WTC11 (cell line): ENCODE measurements around the gene ZNF518A. TPM values are rescaled to one million over a fixed set of nuclear protein-coding genes. Genes with fewer than 3 reads are reported as not detected.

ENCODE experiments used
- ATAC-seq: fragments of 200-7000 bp; cut with Tn5 transposase; 2 replicates; pipeline ENCODE4 v1.10.0; 2021; ENCODE audit warnings: mild to moderate bottlenecking, moderate library complexity
- CTCF ChIA-PET: fragments of 300-600 bp; sonication (Branson Sonifier 250); formaldehyde crosslinking; loops from one replicate; lab custom pipeline; 2021; ENCODE audit warnings: antibody characterized with exemption; lab: Charles Lee
- POLR2A ChIA-PET: fragments of 350-600 bp; sonication (Branson Sonifier 250); formaldehyde crosslinking; loops from one replicate; lab custom pipeline; 2021; ENCODE audit warnings: antibody characterized with exemption; lab: Charles Lee
- DNase-seq: peaks from one replicate; pipeline ENCODE4 v3.0.0; 2021; ENCODE audit warnings: low spot score
- H3K27ac Mint-ChIP-seq: 2 replicates; pipeline ENCODE4 v1.8.0; 2021; ENCODE audit warnings: mixed read lengths
- H3K27me3 Mint-ChIP-seq: 2 replicates; pipeline ENCODE4 v1.8.0; 2021; ENCODE audit warnings: low read depth, mild to moderate bottlenecking, moderate library complexity, mixed read lengths
- H3K36me3 Mint-ChIP-seq: 2 replicates; pipeline ENCODE4 v1.8.0; 2021; ENCODE audit warnings: mixed read lengths
- H3K4me1 Mint-ChIP-seq: 2 replicates; pipeline ENCODE4 v1.8.0; 2022; ENCODE audit warnings: mixed read lengths
- H3K4me3 Mint-ChIP-seq: 2 replicates; pipeline ENCODE4 v1.8.0; 2021; ENCODE audit warnings: mild to moderate bottlenecking, moderate library complexity, mixed read lengths
- H3K9me3 Mint-ChIP-seq: 2 replicates; pipeline ENCODE4 v1.8.0; 2021; ENCODE audit warnings: mixed read lengths
- AFF4 ChIP-seq: sonication (generic); formaldehyde crosslinking; IDR thresholded peaks from 2 replicates; pipeline ENCODE4 v1.8.1; 2023; ENCODE audit warnings: mild to moderate bottlenecking, missing genetic modification reagents, borderline replicate concordance
- CREM ChIP-seq: sonication (generic); formaldehyde crosslinking; IDR thresholded peaks from 2 replicates; pipeline ENCODE4 v1.8.1; 2022; ENCODE audit warnings: mild to moderate bottlenecking, missing genetic modification reagents, moderate library complexity
- FOXK1 ChIP-seq: sonication (generic); formaldehyde crosslinking; IDR thresholded peaks from 2 replicates; pipeline ENCODE4 v1.8.0; 2022; ENCODE audit warnings: mild to moderate bottlenecking, moderate library complexity, missing genetic modification reagents
- MAX ChIP-seq: sonication (generic); formaldehyde crosslinking; IDR thresholded peaks from 2 replicates; pipeline ENCODE4 v1.8.0; 2022; ENCODE audit warnings: mild to moderate bottlenecking, missing genetic modification reagents
- NFYB ChIP-seq: sonication (generic); formaldehyde crosslinking; conservative IDR thresholded peaks from 2 replicates; pipeline ENCODE4 v1.8.0; 2022; ENCODE audit warnings: low read depth, missing genetic modification reagents
- PREB ChIP-seq: sonication (generic); formaldehyde crosslinking; IDR thresholded peaks from 2 replicates; pipeline ENCODE4 v1.8.1; 2022; ENCODE audit warnings: mild to moderate bottlenecking, missing genetic modification reagents, moderate library complexity, borderline replicate concordance
- RELA ChIP-seq: sonication (generic); formaldehyde crosslinking; IDR thresholded peaks from 2 replicates; pipeline ENCODE4 v1.8.1; 2022; ENCODE audit warnings: missing genetic modification reagents, mild to moderate bottlenecking, borderline replicate concordance
- TCF7 ChIP-seq: sonication (generic); formaldehyde crosslinking; IDR thresholded peaks from 2 replicates; pipeline ENCODE4 v1.8.0; 2022; ENCODE audit warnings: mild to moderate bottlenecking, low read depth, missing genetic modification reagents, moderate library complexity
- USF2 ChIP-seq: sonication (generic); formaldehyde crosslinking; IDR thresholded peaks from 2 replicates; pipeline ENCODE4 v1.8.1; 2023; ENCODE audit warnings: mild to moderate bottlenecking, missing genetic modification reagents, moderate library complexity
- ZMAT4 ChIP-seq: fragments of 250-450 bp; sonication (Bioruptor Pico); IDR thresholded peaks from 2 replicates; pipeline ENCODE4 v1.9.0; 2021; ENCODE audit warnings: mild to moderate bottlenecking
- ZNF121 ChIP-seq: sonication (generic); formaldehyde crosslinking; IDR thresholded peaks from 2 replicates; pipeline ENCODE4 v1.8.0; 2023; ENCODE audit warnings: missing genetic modification reagents
- ZNF263 ChIP-seq: sonication (generic); formaldehyde crosslinking; IDR thresholded peaks from 2 replicates; pipeline ENCODE4 v1.8.1; 2022; ENCODE audit warnings: low read depth, mild to moderate bottlenecking, moderate library complexity, missing genetic modification reagents
- ZNF317 ChIP-seq: sonication (generic); formaldehyde crosslinking; IDR thresholded peaks from 2 replicates; pipeline ENCODE4 v1.8.1; 2023; ENCODE audit warnings: low read depth, mild to moderate bottlenecking, moderate library complexity, missing genetic modification reagents, borderline replicate concordance
- total RNA-seq: library from RNA; stranded (reverse); gene quantifications from 3 replicates; pipeline ENCODE4 v1.2.3, GENCODE V29; 2021
- TF ChIP-seq, protein P1 (sequence below): sonication (generic); formaldehyde crosslinking; IDR thresholded peaks from 2 replicates; pipeline ENCODE4 v1.8.0; 2022; ENCODE audit warnings: mild to moderate bottlenecking, missing genetic modification reagents
- TF ChIP-seq, protein P2 (sequence below): sonication (generic); formaldehyde crosslinking; conservative IDR thresholded peaks from 2 replicates; pipeline ENCODE4 v1.8.1; 2023; ENCODE audit warnings: mild to moderate bottlenecking, low read depth, missing genetic modification reagents, moderate library complexity
- TF ChIP-seq, protein P3 (sequence below): fragments of 250-450 bp; sonication (Bioruptor Pico); IDR thresholded peaks from 2 replicates; pipeline ENCODE4 v1.9.0; 2021; ENCODE audit warnings: mild to moderate bottlenecking, borderline replicate concordance

ZNF518A gene
- total RNA-seq, 1 experiment from 2014 or later = 29.9 TPM

DNA sequence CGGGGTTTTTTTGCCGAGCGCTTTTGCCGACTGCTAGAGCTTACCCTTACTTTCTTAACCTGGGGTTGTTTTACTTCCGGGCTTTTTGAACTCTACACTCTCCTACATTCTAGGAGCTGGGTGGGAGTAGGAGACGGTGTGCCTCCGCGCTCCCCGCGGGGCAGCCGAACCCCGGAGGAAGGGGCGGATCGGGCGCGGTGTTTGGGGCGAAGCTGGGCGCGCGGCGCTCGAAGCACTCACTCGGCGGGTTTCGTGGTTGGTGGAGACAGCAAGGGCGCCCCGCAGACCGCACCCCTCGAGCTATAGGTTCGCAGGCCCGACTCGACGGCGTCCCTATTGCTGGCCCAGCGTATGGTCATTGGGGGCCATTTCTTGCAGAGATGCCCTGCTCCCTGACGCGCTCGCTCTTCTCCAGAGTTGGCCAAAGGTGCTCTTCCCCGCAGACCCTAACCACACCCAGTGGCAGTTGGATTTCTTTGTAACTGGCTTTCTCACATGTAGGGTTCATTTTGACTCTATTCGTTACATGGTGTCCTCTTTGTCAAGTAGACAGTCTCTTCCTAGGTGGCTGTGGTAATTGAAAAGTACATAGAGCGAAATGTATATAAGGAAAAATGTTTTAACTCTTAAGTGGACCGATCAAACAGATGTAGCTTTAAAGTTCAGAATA is 364 bp downstream of the ZNF518A start (continued):
- no peak for TF ChIP-seq AFF4 (CRISPR knock-in tag)
- TF ChIP-seq ZNF263 (CRISPR knock-in tag) = no peak
- peak; percentile 23; the same call in 1 of the 2 replicates for TF ChIP-seq ZNF121 (CRISPR knock-in tag)
- no peak for TF ChIP-seq ZMAT4 (CRISPR knock-in tag)
- TF ChIP-seq, protein P1, sequence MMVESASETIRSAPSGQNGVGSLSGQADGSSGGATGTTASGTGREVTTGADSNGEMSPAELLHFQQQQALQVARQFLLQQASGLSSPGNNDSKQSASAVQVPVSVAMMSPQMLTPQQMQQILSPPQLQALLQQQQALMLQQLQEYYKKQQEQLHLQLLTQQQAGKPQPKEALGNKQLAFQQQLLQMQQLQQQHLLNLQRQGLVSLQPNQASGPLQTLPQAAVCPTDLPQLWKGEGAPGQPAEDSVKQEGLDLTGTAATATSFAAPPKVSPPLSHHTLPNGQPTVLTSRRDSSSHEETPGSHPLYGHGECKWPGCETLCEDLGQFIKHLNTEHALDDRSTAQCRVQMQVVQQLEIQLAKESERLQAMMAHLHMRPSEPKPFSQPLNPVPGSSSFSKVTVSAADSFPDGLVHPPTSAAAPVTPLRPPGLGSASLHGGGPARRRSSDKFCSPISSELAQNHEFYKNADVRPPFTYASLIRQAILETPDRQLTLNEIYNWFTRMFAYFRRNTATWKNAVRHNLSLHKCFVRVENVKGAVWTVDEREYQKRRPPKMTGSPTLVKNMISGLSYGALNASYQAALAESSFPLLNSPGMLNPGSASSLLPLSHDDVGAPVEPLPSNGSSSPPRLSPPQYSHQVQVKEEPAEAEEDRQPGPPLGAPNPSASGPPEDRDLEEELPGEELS (CRISPR knock-in tag) = 0 out of 2 replicates have a peak, but pooled peaks have one; percentile 56

DNA sequence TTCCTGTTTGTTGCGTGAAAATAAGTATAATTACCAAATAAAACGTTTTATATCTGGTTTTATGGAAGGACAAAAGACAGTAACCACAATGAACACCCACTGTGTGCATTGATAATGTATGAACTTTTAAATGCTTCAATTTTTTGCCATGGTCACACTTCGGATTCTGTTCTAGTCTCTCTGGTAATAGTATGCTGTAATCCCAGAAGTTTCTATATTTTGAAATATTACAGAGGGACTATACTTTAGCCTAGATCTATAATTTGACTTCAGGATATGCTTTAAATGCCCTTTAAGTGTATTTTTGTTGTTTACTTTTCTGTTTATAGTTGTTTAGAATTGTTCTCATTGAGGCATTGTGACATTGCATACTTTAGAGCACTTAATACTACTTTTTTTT is 1.5 kb downstream of the ZNF518A start:
- ATAC-seq (no peak), DNase-seq (no peak)
- peak overlapping the region; percentile 87 for H3K4me3 Mint-ChIP-seq
- peaks cover 3% of the 10 kb centered on the region; the same call in 1 of the 2 replicates for H3K27me3 Mint-ChIP-seq
- CTCF ChIA-PET = no interaction called here
- H3K9me3 Mint-ChIP-seq = peaks cover 3% of the 10 kb centered on the region; the same call in 1 of the 2 replicates
- no peak for TF ChIP-seq USF2
- no peak for TF ChIP-seq NFYB (CRISPR knock-in tag)
- TF ChIP-seq, protein P2, sequence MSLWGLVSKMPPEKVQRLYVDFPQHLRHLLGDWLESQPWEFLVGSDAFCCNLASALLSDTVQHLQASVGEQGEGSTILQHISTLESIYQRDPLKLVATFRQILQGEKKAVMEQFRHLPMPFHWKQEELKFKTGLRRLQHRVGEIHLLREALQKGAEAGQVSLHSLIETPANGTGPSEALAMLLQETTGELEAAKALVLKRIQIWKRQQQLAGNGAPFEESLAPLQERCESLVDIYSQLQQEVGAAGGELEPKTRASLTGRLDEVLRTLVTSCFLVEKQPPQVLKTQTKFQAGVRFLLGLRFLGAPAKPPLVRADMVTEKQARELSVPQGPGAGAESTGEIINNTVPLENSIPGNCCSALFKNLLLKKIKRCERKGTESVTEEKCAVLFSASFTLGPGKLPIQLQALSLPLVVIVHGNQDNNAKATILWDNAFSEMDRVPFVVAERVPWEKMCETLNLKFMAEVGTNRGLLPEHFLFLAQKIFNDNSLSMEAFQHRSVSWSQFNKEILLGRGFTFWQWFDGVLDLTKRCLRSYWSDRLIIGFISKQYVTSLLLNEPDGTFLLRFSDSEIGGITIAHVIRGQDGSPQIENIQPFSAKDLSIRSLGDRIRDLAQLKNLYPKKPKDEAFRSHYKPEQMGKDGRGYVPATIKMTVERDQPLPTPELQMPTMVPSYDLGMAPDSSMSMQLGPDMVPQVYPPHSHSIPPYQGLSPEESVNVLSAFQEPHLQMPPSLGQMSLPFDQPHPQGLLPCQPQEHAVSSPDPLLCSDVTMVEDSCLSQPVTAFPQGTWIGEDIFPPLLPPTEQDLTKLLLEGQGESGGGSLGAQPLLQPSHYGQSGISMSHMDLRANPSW (CRISPR knock-in tag) = no peak
- no peak for TF ChIP-seq MAX
- POLR2A ChIA-PET = no interaction called here
- H3K36me3 Mint-ChIP-seq = peaks cover 33% of the 10 kb centered on the region
- H3K4me1 Mint-ChIP-seq = peaks cover 21% of the 10 kb centered on the region
- H3K27ac Mint-ChIP-seq = peak overlapping the region; percentile 97

DNA sequence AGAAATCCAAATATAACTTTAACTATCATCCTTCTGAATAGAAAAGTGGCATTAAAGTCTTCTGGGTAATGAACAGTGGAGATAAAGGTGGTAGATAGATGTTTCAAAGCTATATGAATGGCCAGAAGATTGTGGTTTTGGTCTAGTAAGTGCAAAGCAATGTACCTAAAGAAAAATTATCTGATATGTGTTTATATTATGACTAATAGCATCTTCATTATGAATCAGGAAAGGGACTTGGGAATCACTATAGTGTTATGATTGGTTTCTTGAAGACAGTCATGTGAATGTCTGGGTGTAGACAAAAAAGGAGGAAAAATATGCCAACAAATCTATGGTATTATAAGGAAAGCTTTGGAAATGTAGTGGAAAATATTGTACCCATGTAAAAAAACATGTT is 3.0 kb downstream of the ZNF518A start:
- Mint-ChIP-seq H3K9me3 (peaks cover 3% of the 10 kb centered on the region; the same call in 1 of the 2 replicates), H3K27ac (no peak overlapping the region), H3K36me3 (peaks cover 45% of the 10 kb centered on the region), H3K4me3 (no peak overlapping the region), H3K27me3 (no peaks in the 10 kb centered on the region; the same call in 1 of the 2 replicates), H3K4me1 (peaks cover 33% of the 10 kb centered on the region)
- ChIA-PET POLR2A (no interaction called here), CTCF (no interaction called here)
- ATAC-seq = no peak
- no peak for DNase-seq
- TF ChIP-seq PREB = no peak
- TF ChIP-seq CREM = no peak
- TF ChIP-seq TCF7 (CRISPR knock-in tag) = no peak
- no peak for TF ChIP-seq RELA (CRISPR knock-in tag)
- no peak for TF ChIP-seq FOXK1 (CRISPR knock-in tag)
- TF ChIP-seq, protein P3, sequence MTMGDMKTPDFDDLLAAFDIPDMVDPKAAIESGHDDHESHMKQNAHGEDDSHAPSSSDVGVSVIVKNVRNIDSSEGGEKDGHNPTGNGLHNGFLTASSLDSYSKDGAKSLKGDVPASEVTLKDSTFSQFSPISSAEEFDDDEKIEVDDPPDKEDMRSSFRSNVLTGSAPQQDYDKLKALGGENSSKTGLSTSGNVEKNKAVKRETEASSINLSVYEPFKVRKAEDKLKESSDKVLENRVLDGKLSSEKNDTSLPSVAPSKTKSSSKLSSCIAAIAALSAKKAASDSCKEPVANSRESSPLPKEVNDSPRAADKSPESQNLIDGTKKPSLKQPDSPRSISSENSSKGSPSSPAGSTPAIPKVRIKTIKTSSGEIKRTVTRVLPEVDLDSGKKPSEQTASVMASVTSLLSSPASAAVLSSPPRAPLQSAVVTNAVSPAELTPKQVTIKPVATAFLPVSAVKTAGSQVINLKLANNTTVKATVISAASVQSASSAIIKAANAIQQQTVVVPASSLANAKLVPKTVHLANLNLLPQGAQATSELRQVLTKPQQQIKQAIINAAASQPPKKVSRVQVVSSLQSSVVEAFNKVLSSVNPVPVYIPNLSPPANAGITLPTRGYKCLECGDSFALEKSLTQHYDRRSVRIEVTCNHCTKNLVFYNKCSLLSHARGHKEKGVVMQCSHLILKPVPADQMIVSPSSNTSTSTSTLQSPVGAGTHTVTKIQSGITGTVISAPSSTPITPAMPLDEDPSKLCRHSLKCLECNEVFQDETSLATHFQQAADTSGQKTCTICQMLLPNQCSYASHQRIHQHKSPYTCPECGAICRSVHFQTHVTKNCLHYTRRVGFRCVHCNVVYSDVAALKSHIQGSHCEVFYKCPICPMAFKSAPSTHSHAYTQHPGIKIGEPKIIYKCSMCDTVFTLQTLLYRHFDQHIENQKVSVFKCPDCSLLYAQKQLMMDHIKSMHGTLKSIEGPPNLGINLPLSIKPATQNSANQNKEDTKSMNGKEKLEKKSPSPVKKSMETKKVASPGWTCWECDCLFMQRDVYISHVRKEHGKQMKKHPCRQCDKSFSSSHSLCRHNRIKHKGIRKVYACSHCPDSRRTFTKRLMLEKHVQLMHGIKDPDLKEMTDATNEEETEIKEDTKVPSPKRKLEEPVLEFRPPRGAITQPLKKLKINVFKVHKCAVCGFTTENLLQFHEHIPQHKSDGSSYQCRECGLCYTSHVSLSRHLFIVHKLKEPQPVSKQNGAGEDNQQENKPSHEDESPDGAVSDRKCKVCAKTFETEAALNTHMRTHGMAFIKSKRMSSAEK (CRISPR knock-in tag) = no peak
- TF ChIP-seq ZNF317 (CRISPR knock-in tag) = no peak
